HG03103 (cell line): ENCODE results near the gene TPH2.
A peak's percentile ranks its signal among the peaks of the same experiment; 100 is the strongest.

Experiments
- ATAC-seq: cut with Tn5 transposase; IDR thresholded peaks from one replicate; pipeline ENCODE4 v1.9.1; 2021; ENCODE audit warnings: low read depth; ENCODE audit not compliant: unreplicated experiment

TPH2 gene

DNA sequence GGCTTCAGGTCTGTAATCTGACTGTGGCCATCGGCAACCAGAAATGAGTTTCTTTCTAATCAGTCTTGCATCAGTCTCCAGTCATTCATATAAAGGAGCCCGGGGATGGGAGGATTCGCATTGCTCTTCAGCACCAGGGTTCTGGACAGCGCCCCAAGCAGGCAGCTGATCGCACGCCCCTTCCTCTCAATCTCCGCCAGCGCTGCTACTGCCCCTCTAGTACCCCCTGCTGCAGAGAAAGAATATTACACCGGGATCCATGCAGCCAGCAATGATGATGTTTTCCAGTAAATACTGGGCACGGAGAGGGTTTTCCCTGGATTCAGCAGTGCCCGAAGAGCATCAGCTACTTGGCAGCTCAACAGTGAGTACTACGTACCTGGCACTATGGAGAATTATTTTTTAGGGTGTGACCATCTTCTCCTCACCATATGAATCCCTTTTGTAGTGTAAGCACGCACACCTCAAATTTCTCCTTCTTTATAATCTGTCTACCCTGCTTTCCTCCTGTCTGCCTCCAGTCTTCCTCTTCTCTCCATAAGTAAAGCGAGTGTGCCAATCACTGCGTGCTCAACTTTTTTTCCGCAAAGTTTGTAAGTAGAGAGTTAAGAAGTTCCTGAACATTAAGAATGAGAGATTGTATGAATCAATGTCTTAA is at the start of gene TPH2:
Gene TPH2 (plus strand): TSS at position 118 of the 658 bp plus-strand sequence. CDS start 142 bp downstream, at position 260.
- peak; percentile 78 for ATAC-seq

DNA sequence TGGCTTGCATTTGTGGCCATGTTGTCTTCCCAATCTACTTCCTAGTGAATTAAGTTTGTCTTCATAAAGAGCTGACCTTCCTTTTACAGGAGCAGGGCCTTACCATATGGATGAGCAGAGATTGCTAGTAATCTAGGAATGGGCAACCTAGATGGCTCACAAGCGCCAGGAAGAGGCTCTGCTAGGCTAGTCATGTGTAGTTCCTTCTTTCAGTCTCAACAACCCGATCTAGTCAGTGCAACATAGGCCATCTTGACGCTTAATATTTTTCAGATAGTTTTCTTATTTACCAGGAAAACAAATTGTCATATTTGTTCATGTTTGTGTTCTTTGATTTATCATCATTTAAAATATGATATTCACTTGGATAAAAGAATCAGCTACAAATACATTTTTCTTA is 48.2 kb upstream of the TPH2 start:
- no peak for ATAC-seq

GRCh38 chr12:71892059-71892458 is 46.6 kb upstream of the TPH2 start:
- ATAC-seq = no peak

- no peak for ATAC-seq
These were observed 42.3 kb upstream of the TPH2 start for GRCh38 chr12:71896205-71896882.

DNA sequence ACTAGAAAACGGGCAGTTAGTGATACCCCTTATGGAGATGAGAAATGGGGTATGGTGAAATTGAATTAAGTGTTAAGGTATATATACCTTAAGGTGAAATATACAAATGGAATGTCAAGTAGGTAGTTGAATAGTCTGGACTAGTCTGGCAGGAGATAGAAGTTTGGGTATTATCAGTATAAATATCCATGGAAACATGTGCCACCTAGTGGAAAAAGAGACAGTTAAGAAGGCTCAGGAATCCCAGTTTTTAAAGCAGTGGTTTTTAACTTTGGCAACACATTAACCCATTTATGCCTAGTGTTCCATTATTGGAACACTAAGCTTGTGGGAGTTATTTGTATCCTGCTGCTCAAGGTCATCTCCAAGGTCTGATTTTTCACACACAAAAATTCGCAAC is 38.6 kb upstream of the TPH2 start:
- ATAC-seq = no peak

- ATAC-seq = no peak
These were observed 34.0 kb upstream of the TPH2 start for GRCh38 chr12:71904629-71905028.

- peak; percentile 48 for ATAC-seq
These were observed 3.1 kb upstream of the TPH2 start for GRCh38 chr12:71935594-71935993.

DNA sequence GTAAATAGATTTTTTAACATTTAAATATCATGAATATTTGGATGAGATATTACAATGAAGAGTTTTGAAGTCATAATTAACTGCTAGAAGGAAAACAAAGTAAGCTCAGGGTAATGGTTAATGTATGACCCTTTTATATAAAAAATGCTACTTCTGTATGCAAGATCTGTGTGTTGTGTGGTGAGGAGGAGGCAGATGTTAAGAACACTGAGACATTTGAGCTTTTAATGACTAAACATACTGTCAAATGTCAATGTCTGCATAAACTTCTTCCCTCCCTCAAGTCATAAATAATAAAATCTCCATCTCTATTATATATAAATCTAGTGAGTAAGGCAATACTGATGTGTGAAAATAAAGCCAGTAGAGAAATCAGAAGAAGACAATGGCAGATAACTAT is 1.4 kb downstream of the TPH2 start:
- ATAC-seq = no peak

DNA sequence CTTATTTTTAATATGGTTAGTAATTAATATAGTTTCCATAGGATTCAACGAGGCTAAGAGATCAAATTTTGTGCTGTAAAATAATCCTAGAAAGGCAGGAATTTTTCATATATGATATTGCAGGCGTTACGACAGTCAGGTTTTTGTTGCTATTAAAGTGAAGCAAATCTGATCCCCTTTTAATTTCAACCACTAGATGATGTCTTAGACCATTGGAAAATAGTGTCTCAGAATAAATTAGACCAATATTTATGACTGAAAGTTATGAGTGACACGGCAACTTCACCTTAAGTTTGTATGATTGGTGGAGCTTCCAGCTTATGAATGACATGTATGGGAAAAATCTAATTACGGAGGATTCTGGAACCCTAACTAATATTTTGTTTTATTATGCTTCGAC is 2.5 kb downstream of the TPH2 start:
- no peak for ATAC-seq

DNA sequence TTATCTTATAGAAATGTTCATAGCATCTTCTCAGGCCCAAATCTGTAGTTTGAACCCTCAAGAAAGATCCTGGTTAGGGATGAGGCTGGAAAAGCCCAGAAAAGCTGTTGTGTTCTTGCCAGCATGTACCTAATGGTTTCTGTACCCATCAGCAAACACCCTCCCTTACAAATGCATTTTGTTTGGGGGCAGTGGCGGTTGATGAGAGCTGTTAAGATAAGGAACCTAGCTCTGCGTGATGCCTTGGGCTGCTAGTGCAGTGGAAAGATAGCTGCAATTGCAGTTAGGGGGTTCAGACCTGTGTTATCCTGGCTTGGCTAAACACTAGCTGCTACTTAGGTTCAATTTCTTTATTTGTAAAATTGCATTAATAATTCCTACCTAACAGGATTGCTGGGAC is 3.6 kb downstream of the TPH2 start:
- ATAC-seq = no peak

DNA sequence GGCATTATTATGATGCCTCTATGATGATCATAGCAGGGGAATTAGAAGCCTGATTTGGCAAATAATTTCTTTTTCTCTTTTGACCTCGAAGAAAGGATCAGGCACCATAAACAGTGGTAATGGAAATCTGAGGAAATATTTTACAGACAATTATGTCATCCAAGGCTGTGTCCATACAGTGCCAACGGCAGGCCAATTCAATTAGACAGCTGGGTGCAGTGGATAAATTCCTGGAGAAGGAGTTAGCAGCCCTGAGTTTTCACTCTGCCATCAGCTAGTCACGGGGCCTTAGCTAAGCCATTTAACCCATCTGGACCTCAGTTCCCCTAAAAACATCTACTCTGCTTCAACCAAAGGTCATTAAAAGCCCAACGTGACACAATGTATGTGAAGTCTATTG is 4.1 kb downstream of the TPH2 start:
- no peak for ATAC-seq

- no peak for ATAC-seq
These were observed 6.5 kb downstream of the TPH2 start for GRCh38 chr12:71945121-71945520.

DNA sequence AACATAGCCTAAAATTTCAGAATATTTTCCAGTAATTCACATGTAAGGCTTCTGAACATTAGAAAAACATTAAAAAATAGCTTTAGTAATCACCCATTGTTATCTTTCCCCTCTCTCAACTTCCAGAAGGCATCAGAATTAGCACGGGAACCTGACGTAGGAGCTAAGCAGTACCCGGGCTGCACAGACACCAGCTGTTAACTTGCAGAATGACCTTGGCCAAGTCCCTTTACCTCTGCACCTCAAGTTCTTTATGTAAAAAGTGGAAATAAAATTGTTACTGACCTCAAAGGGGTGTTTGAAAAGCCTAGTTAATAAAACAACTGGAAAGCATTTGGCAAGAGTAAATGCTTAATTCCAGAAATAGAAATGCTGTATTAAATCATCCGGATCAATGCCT is 7.2 kb downstream of the TPH2 start:
- no peak for ATAC-seq

DNA sequence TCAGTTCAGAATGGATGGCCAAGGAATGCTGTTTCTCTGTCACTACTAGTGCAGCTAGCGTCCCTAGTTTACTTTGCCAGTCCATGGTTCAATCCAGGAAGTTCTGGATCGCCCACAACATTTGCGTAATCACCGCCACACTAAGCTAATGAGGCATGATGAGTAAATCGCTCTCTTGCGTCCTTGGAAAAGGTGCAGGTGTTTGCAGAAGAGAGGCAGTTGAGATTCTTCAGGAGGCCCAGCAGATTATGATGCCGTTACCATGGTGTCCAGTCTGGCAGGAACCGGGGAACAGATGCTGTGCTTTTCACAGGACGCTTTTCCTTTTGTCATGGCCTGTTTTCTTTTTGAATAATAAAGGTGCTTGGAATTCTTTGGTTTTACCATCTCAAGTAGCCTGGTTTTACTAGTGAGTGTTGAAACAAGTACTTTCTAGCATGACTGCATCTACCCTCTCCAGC is 9.0 kb downstream of the TPH2 start:
- ATAC-seq = no peak

GRCh38 chr12:71948390-71948789 is 9.7 kb downstream of the TPH2 start:
- no peak for ATAC-seq

GRCh38 chr12:71949646-71950045 is 11.0 kb downstream of the TPH2 start:
- no peak for ATAC-seq

GRCh38 chr12:71950404-71950803 is 11.8 kb downstream of the TPH2 start:
- ATAC-seq = no peak

- no peak for ATAC-seq
These were observed 12.2 kb downstream of the TPH2 start for GRCh38 chr12:71950819-71951218.

DNA sequence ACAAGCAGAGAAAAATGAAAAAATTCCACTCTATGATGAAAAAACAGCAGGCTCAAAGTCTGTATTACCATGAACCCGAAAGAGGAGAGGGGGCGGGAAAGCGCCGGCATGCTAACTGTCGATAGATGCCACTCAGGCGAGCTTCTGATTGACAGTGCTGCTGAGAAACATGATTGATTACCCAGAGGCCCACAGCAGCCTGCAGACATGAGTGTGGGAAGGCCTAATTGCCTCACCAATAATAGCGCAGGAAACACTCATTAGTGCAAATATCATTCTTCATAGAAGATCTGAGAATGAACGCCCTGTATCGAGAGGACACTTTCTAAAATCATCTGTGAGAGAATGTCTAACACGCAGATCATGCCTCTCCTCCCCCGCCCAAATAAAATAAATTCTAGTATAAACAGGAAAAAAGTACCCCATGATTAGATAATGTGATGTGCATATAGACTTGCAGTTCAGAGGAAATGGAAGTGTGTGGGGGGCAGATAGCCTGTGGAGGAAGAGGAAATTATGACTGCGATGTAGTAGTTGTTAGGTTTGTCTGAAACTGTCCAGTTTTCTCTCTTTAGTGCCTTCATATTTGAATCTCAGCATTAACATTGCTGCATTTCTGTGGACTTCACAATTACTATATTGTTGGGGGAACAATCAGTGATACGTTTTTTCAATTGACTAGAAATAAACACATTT is 15.6 kb downstream of the TPH2 start:
- no peak for ATAC-seq

DNA sequence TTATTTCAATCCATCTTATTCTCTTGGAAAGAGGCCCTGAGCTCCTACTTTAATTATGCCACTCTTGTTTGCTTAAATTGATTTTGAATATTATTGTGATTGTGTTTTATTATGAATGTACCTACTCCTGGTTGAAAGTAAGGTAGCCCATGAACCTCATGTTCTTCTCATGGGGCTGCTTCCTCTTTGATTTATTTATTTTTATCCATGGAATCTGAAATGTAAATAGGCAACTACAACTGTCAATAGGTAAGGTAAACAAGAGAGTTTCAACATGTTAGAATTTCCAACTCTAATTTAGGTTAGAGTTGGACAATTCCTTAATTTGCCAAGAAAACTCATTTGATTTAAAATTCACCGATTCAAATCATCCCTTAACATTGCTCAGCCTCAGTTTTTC is 16.2 kb downstream of the TPH2 start:
- ATAC-seq = no peak

GRCh38 chr12:71955970-71956369 is 17.3 kb downstream of the TPH2 start:
- ATAC-seq = no peak

GRCh38 chr12:71958056-71958455 is 19.4 kb downstream of the TPH2 start:
- ATAC-seq = no peak
